Lower lobe of right lung (tissue), 2 donors: ENCODE results near the gene CCDC88C. TPM values are rescaled to one million over a fixed set of nuclear protein-coding genes. Genes with fewer than 3 reads are reported as not detected.

Experiments used
- ATAC-seq, 2 donors: fragments of 200-7000 bp; cut with Tn5 transposase; one replicate each; pipeline ENCODE4 v1.9.1; 2020 to 2022; ENCODE audit warnings: mild to moderate bottlenecking in 2 of 2, moderate library complexity in 2 of 2
- DNase-seq: peaks from one replicate; pipeline ENCODE4 v3.0.0-alpha.2; 2020
- H3K27ac ChIP-seq: fragments of 200-600 bp; one replicate; pipeline ENCODE4 v1.8.0; 2022
- H3K27me3 ChIP-seq: fragments of 200-600 bp; one replicate; pipeline ENCODE4 v1.8.0; 2022; ENCODE audit warnings: low read depth
- H3K36me3 ChIP-seq: fragments of 200-600 bp; one replicate; pipeline ENCODE4 v1.8.0; 2022; ENCODE audit warnings: mild to moderate bottlenecking
- H3K4me1 ChIP-seq: fragments of 200-600 bp; one replicate; pipeline ENCODE4 v1.8.0; 2022
- H3K4me3 ChIP-seq: fragments of 200-600 bp; one replicate; pipeline ENCODE4 v1.8.0; 2022; ENCODE audit warnings: mild to moderate bottlenecking
- H3K9me3 ChIP-seq: fragments of 200-600 bp; one replicate; pipeline ENCODE4 v1.8.0; 2022
- CTCF ChIP-seq: fragments of 200-600 bp; IDR thresholded peaks from one replicate; pipeline ENCODE4 v1.8.0; 2022; ENCODE audit warnings: antibody characterized with exemption, mild to moderate bottlenecking
- intact Hi-C: fragments of 100-400 bp; cut with DNase I; formaldehyde crosslinking; loops from one replicate; pipeline ENCODE4 v1.11.0; 2022
- total RNA-seq: library from RNA; stranded (reverse); fragmentation: NEBNext Ultra II Directional; extraction: Animal tissue kit (Norgen Biotek cat#: 25700); gene quantifications from one replicate; pipeline ENCODE4 v1.2.1, GENCODE V29; 2021
- donor health status: DM: no; HTN: yes; CAD: no; lungs with severe emphysema.

The CCDC88C gene
- total RNA-seq, 1 donor from 2014 or later, result 45.8 TPM

DNA sequence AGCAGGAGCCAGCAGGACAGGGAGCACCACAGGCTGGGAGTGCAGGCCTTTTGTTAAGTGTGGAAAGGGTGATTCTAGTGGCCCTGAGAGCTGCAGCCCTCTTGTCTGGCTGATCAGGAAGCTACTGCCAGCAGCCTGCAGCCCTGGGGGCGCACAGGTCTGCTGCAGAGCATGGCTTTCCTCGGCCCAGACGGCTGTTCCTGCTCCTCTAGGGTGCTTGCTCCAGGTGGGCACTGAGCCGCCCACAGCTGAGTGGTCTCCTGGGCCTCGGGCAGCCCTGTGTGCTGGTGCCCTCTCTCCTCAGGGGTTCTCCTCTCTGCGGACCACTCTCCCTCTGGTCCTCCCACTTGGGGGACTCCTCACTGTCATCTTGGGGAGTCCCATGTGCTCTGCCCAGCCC lies 18.9 kb downstream of the CCDC88C start:
- Histone ChIP-seq H3K27me3 (no peaks in the 10 kb centered on the region), H3K4me1 (peaks cover 79% of the 10 kb centered on the region), H3K27ac (no peak overlapping the region), H3K36me3 (no peaks in the 10 kb centered on the region), H3K9me3 (no peaks in the 10 kb centered on the region), H3K4me3 (no peak overlapping the region)
- DNase-seq, result no peak
- ATAC-seq, result peak in 1 of 2 donors; percentile 7
- intact Hi-C loops, result no loop called here
- TF ChIP-seq CTCF, result no peak

DNA sequence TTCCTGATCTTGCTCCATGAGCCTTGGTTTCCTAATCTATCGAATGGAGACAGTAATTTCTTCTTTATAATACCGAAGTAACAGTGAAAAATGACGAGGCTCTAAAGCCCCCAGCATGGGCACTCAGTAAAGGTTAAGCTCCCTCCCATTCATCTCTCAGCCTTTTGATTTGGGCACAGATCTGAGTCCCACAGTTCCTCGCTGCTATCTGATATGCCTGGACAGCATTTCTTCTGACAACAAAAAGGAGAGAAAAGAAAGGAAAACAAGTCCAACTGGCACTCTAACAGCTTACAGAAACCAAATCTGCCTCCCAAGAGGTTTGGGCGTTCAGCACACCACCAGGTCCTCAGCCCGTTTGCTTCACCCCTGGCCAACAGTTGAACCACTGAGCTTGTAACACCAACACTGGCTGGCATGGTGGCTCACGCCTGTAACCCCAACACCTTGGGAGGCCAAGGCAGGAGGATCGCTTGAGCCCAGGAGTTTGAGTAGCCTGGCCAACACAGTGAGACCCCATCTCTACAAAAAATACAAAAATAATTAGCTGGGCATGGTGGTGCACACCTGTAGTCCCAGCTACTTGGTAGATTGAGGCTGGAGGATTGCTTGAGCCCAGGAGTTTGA lies 19.5 kb downstream of the CCDC88C start:
- no peak for DNase-seq
- no peak for TF ChIP-seq CTCF
- peaks cover 76% of the 10 kb centered on the region for H3K4me1 ChIP-seq
- no peaks in the 10 kb centered on the region for H3K9me3 ChIP-seq
- H3K27me3 ChIP-seq, result no peaks in the 10 kb centered on the region
- intact Hi-C loops, result no loop called here
- no peak for ATAC-seq
- peak overlapping the region; percentile 13 for H3K4me3 ChIP-seq
- peak overlapping the region; percentile 36 for H3K27ac ChIP-seq
- no peaks in the 10 kb centered on the region for H3K36me3 ChIP-seq

GRCh38 chr14:91396959-91397815 lies 20.4 kb downstream of the CCDC88C start:
- no peak for TF ChIP-seq CTCF
- DNase-seq, result peak; percentile 67
- H3K9me3 ChIP-seq, result no peaks in the 10 kb centered on the region
- H3K4me1 ChIP-seq, result peaks cover 76% of the 10 kb centered on the region
- peak overlapping the region; percentile 31 for H3K27ac ChIP-seq
- H3K36me3 ChIP-seq, result no peaks in the 10 kb centered on the region
- ATAC-seq, result peak; percentile 65 to 80
- no peaks in the 10 kb centered on the region for H3K27me3 ChIP-seq
- intact Hi-C loops, result no loop called here
- peak overlapping the region; percentile 13 for H3K4me3 ChIP-seq

GRCh38 chr14:91396013-91396660 lies 21.5 kb downstream of the CCDC88C start:
- ATAC-seq (no peak), DNase-seq (no peak)
- Histone ChIP-seq H3K36me3 (no peaks in the 10 kb centered on the region), H3K4me1 (peaks cover 70% of the 10 kb centered on the region), H3K4me3 (no peak overlapping the region), H3K27ac (no peak overlapping the region), H3K27me3 (no peaks in the 10 kb centered on the region), H3K9me3 (no peaks in the 10 kb centered on the region)
- no peak for TF ChIP-seq CTCF
- intact Hi-C loops, result no loop called here

- ATAC-seq, result no peak
- Histone ChIP-seq H3K4me1 (peaks cover 71% of the 10 kb centered on the region), H3K9me3 (no peaks in the 10 kb centered on the region), H3K27ac (no peak overlapping the region), H3K36me3 (no peaks in the 10 kb centered on the region), H3K4me3 (no peak overlapping the region), H3K27me3 (no peaks in the 10 kb centered on the region)
- no peak for DNase-seq
- no peak for TF ChIP-seq CTCF
- intact Hi-C loops, result no loop called here
Measured at GRCh38 chr14:91395466-91395865, 22.2 kb downstream of the CCDC88C start.
